HepG2 (cell line): ENCODE data around the gene AK9. TPM values are rescaled to one million over a fixed set of nuclear protein-coding genes. Genes with fewer than 3 reads are reported as not detected.
A peak's percentile ranks its signal among the peaks of the same experiment; 100 is the strongest.

ENCODE experiments used
- ATAC-seq: fragments of 200-7000 bp; cut with Tn5 transposase; 3 replicates; pipeline ENCODE4 v1.9.1; 2020; ENCODE audit warnings: mild to moderate bottlenecking, moderate library complexity
- BruUV-seq: library from RNA; stranded (reverse); fragments of 400-500 nt; replicated peaks from 2 replicates; lab custom pipeline; 2021; lab: Mats Ljungman, UMichigan
- CTCF ChIA-PET: fragments of 300-600 bp; formaldehyde crosslinking; extraction: SDS; loops from one replicate; lab custom pipeline; 2021; ENCODE audit warnings: low total read pairs, inconsistent platforms, low intra/inter-chr PET ratio; lab: Yijun Ruan, JAX
- POLR2A ChIA-PET: fragments of 350-600 bp; sonication (Branson Sonifier 250); formaldehyde crosslinking; loops from one replicate; lab custom pipeline; 2020; ENCODE audit warnings: antibody characterized with exemption, inconsistent platforms; lab: Yijun Ruan, JAX
- DNase-seq: peaks from one replicate; pipeline ENCODE4 v3.0.0-alpha.2; 2015; ENCODE audit warnings: low spot score
- FAIRE-seq: peaks from 3 replicates; lab custom pipeline; 2011; peaks lifted over from hg19 to GRCh38; lab: Jason Lieb, UNC
- H2AFZ ChIP-seq: one replicate; pipeline ENCODE4 v1.6.1; 2011; ENCODE audit warnings: low read length, inconsistent platforms
- H3K27ac ChIP-seq: fragments of 300-600 bp; 3 replicates; pipeline ENCODE4 v1.8.0; 2011; ENCODE audit warnings: mixed run types, mild to moderate bottlenecking, mixed read lengths, low read length, inconsistent platforms; ENCODE audit not compliant: insufficient read depth; ENCODE audit errors: extremely low read length
- H3K27me3 ChIP-seq, 2 experiments: fragments of 200-600 bp in 1 of 2; 2 replicates in 1 of 2; 3 replicates in 1 of 2; pipeline versions ENCODE4 v1.6.0 to v1.8.0; 2011; ENCODE audit warnings: low read length in 2 of 2, mild to moderate bottlenecking in 2 of 2, moderate library complexity in 2 of 2, inconsistent platforms in 1 of 2; ENCODE audit not compliant: insufficient read depth in 2 of 2, control insufficient read depth in 1 of 2
- H3K36me3 ChIP-seq, 2 experiments: fragments of 200-600 bp in 1 of 2; replicated peaks in 1 of 2; 2 replicates in 1 of 2; 3 replicates in 1 of 2; pipeline versions ENCODE4 v1.5.1 to v1.8.0; 2011; ENCODE audit warnings: low read length in 2 of 2, inconsistent platforms in 1 of 2; ENCODE audit not compliant: insufficient read depth in 2 of 2, control insufficient read depth in 1 of 2
- H3K4me1 ChIP-seq: 2 replicates; pipeline ENCODE4 v1.5.1; 2012; ENCODE audit warnings: low read length, inconsistent platforms; ENCODE audit not compliant: insufficient read depth
- H3K4me2 ChIP-seq: 2 replicates; pipeline ENCODE4 v1.6.0; 2011; ENCODE audit warnings: low read depth, low read length, inconsistent platforms
- H3K4me3 ChIP-seq, 3 experiments: fragments of 200-600 bp in 1 of 3; sonication (generic), shearing (Covaris generic) in 1 of 3; replicated peaks in 1 of 3; 2 replicates each; pipeline ENCODE4 v1.5.1; 2011 to 2016; ENCODE audit warnings: low read length in 3 of 3, inconsistent platforms in 2 of 3, low read depth in 2 of 3, mild to moderate bottlenecking in 2 of 3, control low read depth in 1 of 3, mixed read lengths in 1 of 3; ENCODE audit not compliant: insufficient read depth in 1 of 3
- H3K79me2 ChIP-seq: one replicate; pipeline ENCODE4 v1.6.1; 2011; ENCODE audit warnings: low read length, inconsistent platforms; ENCODE audit not compliant: insufficient read depth
- H3K9ac ChIP-seq: 2 replicates; pipeline ENCODE4 v1.6.0; 2011; ENCODE audit warnings: mild to moderate bottlenecking, low read depth, low read length, inconsistent platforms; ENCODE audit not compliant: insufficient read depth
- H3K9me3 ChIP-seq: 2 replicates; pipeline ENCODE4 v1.5.1; 2012; ENCODE audit warnings: mild to moderate bottlenecking, low read length
- H4K20me1 ChIP-seq: 2 replicates; pipeline ENCODE4 v1.6.0; 2011; ENCODE audit warnings: inconsistent platforms, mild to moderate bottlenecking, low read length, moderate library complexity; ENCODE audit not compliant: insufficient read depth
- CTCF ChIP-seq: sonication (generic); formaldehyde crosslinking; IDR thresholded peaks from 2 replicates; pipeline ENCODE4 v1.5.0; 2020; ENCODE audit warnings: mild to moderate bottlenecking, missing genetic modification reagents, moderate library complexity
- ELF1 ChIP-seq: sonication (generic); formaldehyde crosslinking; IDR thresholded peaks from 2 replicates; pipeline ENCODE4 v1.4.0; 2020; ENCODE audit warnings: missing genetic modification reagents
- NFYB ChIP-seq: sonication (generic); formaldehyde crosslinking; IDR thresholded peaks from 2 replicates; pipeline ENCODE4 v1.4.0; 2020; ENCODE audit warnings: missing genetic modification reagents
- RAD21 ChIP-seq: fragments of 450-650 bp; formaldehyde crosslinking; IDR thresholded peaks from 2 replicates; pipeline ENCODE4 v1.5.0; 2020; ENCODE audit warnings: mild to moderate bottlenecking
- SMC3 ChIP-seq: IDR thresholded peaks from 2 replicates; pipeline ENCODE4 v1.6.1; 2011; ENCODE audit warnings: low read length, improper control_type of control experiment
- SOX5 ChIP-seq: IDR thresholded peaks from 2 replicates; pipeline ENCODE4 v1.6.1; 2016; ENCODE audit warnings: borderline replicate concordance
- SRF ChIP-seq: IDR thresholded peaks from 2 replicates; pipeline ENCODE4 v1.6.1; 2011; ENCODE audit warnings: mild to moderate bottlenecking, low read depth, low read length, moderate library complexity
- STAG1 ChIP-seq: sonication (generic); formaldehyde crosslinking; IDR thresholded peaks from 2 replicates; pipeline ENCODE4 v1.4.0; 2020; ENCODE audit warnings: missing genetic modification reagents
- TBX2 ChIP-seq: sonication (generic); formaldehyde crosslinking; IDR thresholded peaks from 2 replicates; pipeline ENCODE4 v1.5.0; 2020; ENCODE audit warnings: missing genetic modification reagents, mild to moderate bottlenecking, borderline replicate concordance
- TCF7 ChIP-seq: sonication (generic); IDR thresholded peaks from 2 replicates; pipeline ENCODE4 v1.6.1; 2016; ENCODE audit warnings: antibody characterized with exemption, low read depth
- ZNF224 ChIP-seq: sonication (generic); formaldehyde crosslinking; IDR thresholded peaks from 2 replicates; pipeline ENCODE4 v1.5.0; 2020; ENCODE audit warnings: mild to moderate bottlenecking, missing genetic modification reagents
- ZNF576 ChIP-seq: sonication (generic); formaldehyde crosslinking; IDR thresholded peaks from 2 replicates; pipeline ENCODE4 v1.4.0; 2020; ENCODE audit warnings: mild to moderate bottlenecking, missing genetic modification reagents
- ZNF770 ChIP-seq: sonication (generic); formaldehyde crosslinking; IDR thresholded peaks from 2 replicates; pipeline ENCODE4 v1.5.0; 2020; ENCODE audit warnings: mild to moderate bottlenecking, missing genetic modification reagents
- WGBS: methylation state at CpG from one replicate; pipeline ENCODE4 v1.1.6; 2017; ENCODE audit warnings: low lambda C conversion rate; 5-methylcytosine and 5-hydroxymethylcytosine counted together
- in situ Hi-C: cut with HindIII; loops from 2 replicates; pipeline ENCODE4 v1.10.0; 2017; ENCODE audit warnings: low pct_unique_long_range_greater_than_20kb; ENCODE audit not compliant: extremely low pct_ligation_motif_present
- intact Hi-C: fragments of 100-400 bp; cut with micrococcal nuclease; formaldehyde crosslinking; loops from one replicate; pipeline ENCODE4 v1.10.0; 2022; ENCODE audit not compliant: unreplicated experiment
- polyA plus RNA-seq, 8 experiments: library from polyadenylated mRNA; depleted of rRNA in 3 of 8; stranded (reverse) in 7 of 8; unstranded in 1 of 8; fragments of >200 nt; fragmentation: Illumina TruSeq in 4 of 8; extraction: Trizol in 4 of 8; gene quantifications; 2 replicates each; pipeline versions ENCODE4 v1.2.1 to v1.2.3, GENCODE V29; 2011 to 2016; ENCODE audit warnings: low read depth in 4 of 8, missing spikeins in 1 of 8, mixed read lengths in 1 of 8; ENCODE audit not compliant: insufficient read depth in 1 of 8
- total RNA-seq, 5 experiments: library from RNA; depleted of rRNA; stranded (reverse); fragments of >200 nt; fragmentation: Illumina TruSeq; extraction: Trizol; gene quantifications; 2 replicates each; pipeline ENCODE4 v1.2.3, GENCODE V29; 2016; ENCODE audit warnings: low read depth in 1 of 5

Gene AK9
- total and polyA plus RNA-seq, 2 of the 13 experiments (the other 11 are each of a cell fraction or from before 2014, with no cell fraction given), result 3.2 to 4.8 TPM

GRCh38 chr6:109527989-109528388 is 163.0 kb downstream of the AK9 start:
- H2AFZ ChIP-seq, result no peak overlapping the region
- H3K36me3 ChIP-seq, result no peaks in the 10 kb centered on the region
- no TSS peak for BruUV-seq
- ATAC-seq, result peak; percentile 85
- H3K4me1 ChIP-seq, result no peaks in the 10 kb centered on the region
- in situ Hi-C loops, result loop anchor here (5.0 to 25.0 kb wide), 3 partner anchors 164 to 859 kb away; partner anchors contain the start of genes AK9 and FIG4
- H3K79me2 ChIP-seq, result no peaks in the 10 kb centered on the region
- intact Hi-C loops, result loop anchor here (1.0 kb wide), 4 partner anchors 163 to 511 kb away; partner anchors contain the start of genes AK9 and FIG4
- no peaks in the 10 kb centered on the region; the same call in 1 of the 2 replicates for H4K20me1 ChIP-seq
- no peak overlapping the region for H3K27ac ChIP-seq
- 28% methylated on average over 3 of the region's 3 CpGs for WGBS
- FAIRE-seq, result no peak
- ChIA-PET CTCF (interaction anchor here (0.8 to 2.3 kb wide), 5 partner anchors 167 to 863 kb away, joined by 3 to 10 read pairs (median 3); no protein-coding TSS in a partner anchor), POLR2A (no interaction called here)
- peaks cover 11% of the 10 kb centered on the region for H3K9me3 ChIP-seq
- no peak overlapping the region for H3K4me2 ChIP-seq
- no peak overlapping the region for H3K4me3 ChIP-seq
- peak; percentile 20 for DNase-seq
- no peak for TF ChIP-seq CTCF (CRISPR knock-in tag)
- no peak for TF ChIP-seq NFYB (CRISPR knock-in tag)
- no peak overlapping the region for H3K9ac ChIP-seq
- no peaks in the 10 kb centered on the region for H3K27me3 ChIP-seq

- no TSS peak for BruUV-seq
- Histone ChIP-seq H3K36me3 (no peaks in the 10 kb centered on the region), H3K27ac (no peak overlapping the region), H3K9me3 (peaks cover 11% of the 10 kb centered on the region), H4K20me1 (no peaks in the 10 kb centered on the region; the same call in 1 of the 2 replicates), H3K9ac (no peak overlapping the region), H3K79me2 (no peaks in the 10 kb centered on the region), H3K4me3 (no peak overlapping the region; a peak in 1 of 6 replicates), H3K4me1 (no peaks in the 10 kb centered on the region), H3K27me3 (no peaks in the 10 kb centered on the region), H3K4me2 (peak overlapping the region; percentile 57), H2AFZ (peak overlapping the region; percentile 8)
- ChIA-PET CTCF (interaction anchor here (1.4 to 2.3 kb wide), 4 partner anchors 168 to 526 kb away, joined by 3 to 10 read pairs (median 5); no protein-coding TSS in a partner anchor), POLR2A (no interaction called here)
- in situ Hi-C loops (loop anchor here (5.0 to 25.0 kb wide), 3 partner anchors 165 to 860 kb away; partner anchors contain the start of genes AK9 and FIG4), intact Hi-C loops (loop anchor here (1.0 kb wide), 3 partner anchors 164 to 512 kb away; partner anchors contain the start of genes AK9 and FIG4)
- DNase-seq, result peak; percentile 65
- WGBS, result under 1% methylated on average over 7 of the region's 7 CpGs
- peak; percentile 97 for ATAC-seq
- FAIRE-seq, result peak; percentile 77
- TF ChIP-seq ZNF576 (peak; percentile 98), RAD21 (CRISPR knock-in tag) (peak; percentile 31; the same call in 1 of the 2 replicates), TBX2 (CRISPR knock-in tag) (0 out of 2 replicates have a peak, but pooled peaks have one; percentile 29), ZNF770 (CRISPR knock-in tag) (0 out of 2 replicates have a peak, but pooled peaks have one; percentile 14), ZNF224 (CRISPR knock-in tag) (no peak), SMC3 (peak; percentile 52; the same call in 1 of the 2 replicates), STAG1 (peak; percentile 80), TCF7 (no peak), ELF1 (no peak), SRF (no peak), SOX5 (CRISPR knock-in tag) (no peak)
Measured at GRCh38 chr6:109526905-109527628, 163.9 kb downstream of the AK9 start.
